ENCODE measurements around the gene TBP.
"Not testable (repeated sequence)": the region's sequence is repeated elsewhere in the genome, so short reads cannot be mapped to it uniquely, and the experiment has no call there.

Gene TBP

GRCh38 chr6:170612256-170612804 lies 58.2 kb downstream of the TBP start:
- not testable (repeated sequence) for DNase-seq

GRCh38 chr6:170616020-170616554 lies 61.9 kb downstream of the TBP start:
- not testable (repeated sequence) for DNase-seq

Measured in CD4-positive, alpha-beta T cell treated with Interleukin-1 beta for 1 hour (primary cell).